ENCODE measurements around the gene NR2C1.

GRCh38 chr12:95083471-95083870, 10.1 kb upstream of the NR2C1 start:
- no peak for TF ChIP-seq CTCF (IDR thresholded peaks at IDR 0.05; ENCODE audit: low read depth, low read length)
- no peak for TF ChIP-seq MAX (IDR thresholded peaks at IDR 0.05; ENCODE audit: low read depth, low read length)
- no peak for TF ChIP-seq MYC (IDR thresholded peaks at IDR 0.05; ENCODE audit: low read depth, low read length)

Data from NB4 (cell line).